A673 (cell line): ENCODE results near the gene ELL2.

Experiments used
- CTCF ChIP-seq: fragments of 300-800, 200-600 bp; sonication (generic); conservative IDR thresholded peaks from 2 replicates; pipeline ENCODE4 v1.5.1; 2017; ENCODE audit warnings: low read depth, mild to moderate bottlenecking, antibody characterized with exemption, low read length, moderate library complexity, mixed read lengths
- EZH2 ChIP-seq: fragments of 200-600 bp; sonication (generic); IDR thresholded peaks from 2 replicates; pipeline ENCODE4 v1.6.1; 2017; ENCODE audit warnings: borderline replicate concordance, low read depth, mild to moderate bottlenecking, mixed read lengths, antibody characterized with exemption, low read length; ENCODE audit not compliant: poor library complexity, severe bottlenecking

GRCh38 chr5:95881833-95882232 lies 79.8 kb downstream of the ELL2 start:
- TF ChIP-seq CTCF (no peak), EZH2 (no peak)
